ENCODE measurements around the gene KCNK3. TPM values are rescaled to one million over a fixed set of nuclear protein-coding genes. Genes with fewer than 3 reads are reported as not detected.

Gene KCNK3
- total RNA-seq, 1 experiment from 2014 or later: not detected

DNA sequence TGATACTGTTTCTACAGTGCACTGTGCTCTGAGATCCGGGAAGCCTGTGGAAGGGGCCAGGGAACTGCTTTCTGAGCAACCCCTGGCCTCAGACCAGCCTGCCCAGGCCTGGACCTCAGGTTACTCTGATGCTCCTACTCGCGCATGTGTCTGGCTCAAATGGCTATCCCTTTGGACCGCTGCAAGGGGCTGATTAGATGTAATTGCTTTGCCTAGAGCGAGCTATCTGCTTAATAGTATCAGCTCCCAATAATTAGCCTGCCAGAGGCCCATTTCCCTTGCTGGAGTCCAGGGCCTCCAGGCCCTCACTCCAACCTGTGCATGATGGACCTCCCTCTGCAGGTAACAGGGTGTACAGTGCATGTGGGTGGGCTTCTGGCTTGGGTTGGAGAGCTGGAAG lies 7.2 kb upstream of the KCNK3 start:
- Mint-ChIP-seq H3K4me1 (ENCODE audit: insufficient read depth, unreplicated experiment) (no peaks in the 10 kb centered on the region), H3K27me3 (ENCODE audit: insufficient read depth, unreplicated experiment) (peaks cover 58% of the 10 kb centered on the region), H3K27ac (ENCODE audit: low read depth, unreplicated experiment) (no peak overlapping the region), H3K9me3 (ENCODE audit: unreplicated experiment) (no peaks in the 10 kb centered on the region), H3K4me3 (ENCODE audit: unreplicated experiment) (no peak overlapping the region), H3K36me3 (ENCODE audit: insufficient read depth, unreplicated experiment) (no peaks in the 10 kb centered on the region)
- no peak for DNase-seq (ENCODE audit: unreplicated experiment)
- CTCF ChIA-PET: interaction anchor here (0.5 to 0.8 kb wide), 3 partner anchors 9 to 66 kb away, joined by 3 to 4 read pairs (median 3); no protein-coding TSS in a partner anchor
- no TSS peak for BruUV-seq (replicated peaks)
- POLR2A ChIA-PET: interaction anchor here (0.7 to 1.7 kb wide), 2 partner anchors 15 to 141 kb away, joined by 3 to 4 read pairs; no protein-coding TSS in a partner anchor
- intact Hi-C loops (cut with micrococcal nuclease): no loop called here
- TF ChIP-seq CTCF (IDR thresholded peaks at IDR 0.05; ENCODE audit: unreplicated experiment): no peak

DNA sequence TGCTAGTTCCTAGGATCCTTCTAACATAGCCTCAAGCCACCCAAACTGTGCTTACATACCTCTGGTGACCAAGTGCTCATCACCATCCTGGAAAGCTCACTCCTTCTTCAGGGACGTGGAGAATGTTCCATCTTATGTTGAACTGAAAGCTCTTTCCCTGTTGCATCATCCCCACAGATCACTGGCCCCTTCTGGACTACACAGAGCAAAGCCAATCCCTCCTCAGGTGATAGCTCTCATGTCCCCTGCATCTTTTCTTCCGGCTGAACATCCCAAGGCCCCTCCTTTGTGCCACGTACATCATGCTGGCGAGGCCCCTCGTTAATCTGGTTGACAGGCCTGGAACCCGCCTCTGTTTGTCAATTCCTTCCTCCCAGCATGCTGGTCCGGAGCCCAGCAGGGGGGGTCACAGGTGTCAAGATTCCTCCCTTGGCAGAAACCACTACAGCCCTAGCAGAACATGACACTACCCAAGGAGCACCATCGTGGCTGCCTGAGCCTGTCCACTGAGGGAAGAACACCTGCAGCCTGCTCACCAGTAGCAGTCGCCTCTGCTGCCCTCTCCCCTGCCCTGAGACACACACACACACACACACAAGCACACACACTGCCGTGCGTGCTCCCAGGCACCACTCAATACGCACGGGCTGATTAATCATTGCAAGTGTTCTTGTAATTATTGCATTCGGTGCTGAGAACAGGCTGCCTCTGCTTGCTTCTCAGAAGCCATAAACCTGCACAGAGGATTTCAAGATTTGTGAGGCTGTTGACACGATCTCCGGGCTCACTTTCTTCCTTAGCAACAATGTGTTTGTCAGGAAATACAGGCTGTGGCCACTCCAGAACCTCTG lies 6.3 kb upstream of the KCNK3 start:
- no peak overlapping the region for H3K27ac Mint-ChIP-seq (ENCODE audit: low read depth, unreplicated experiment)
- H3K4me3 Mint-ChIP-seq (ENCODE audit: unreplicated experiment): no peak overlapping the region
- H3K4me1 Mint-ChIP-seq (ENCODE audit: insufficient read depth, unreplicated experiment): no peaks in the 10 kb centered on the region
- no TSS peak for BruUV-seq (replicated peaks)
- POLR2A ChIA-PET: no interaction called here
- TF ChIP-seq CTCF (IDR thresholded peaks at IDR 0.05; ENCODE audit: unreplicated experiment): no peak
- no peaks in the 10 kb centered on the region for H3K36me3 Mint-ChIP-seq (ENCODE audit: insufficient read depth, unreplicated experiment)
- intact Hi-C loops (cut with micrococcal nuclease): no loop called here
- CTCF ChIA-PET: interaction anchor here (0.8 kb wide), 1 partner anchor 8 kb away, joined by 4 read pairs; no protein-coding TSS in a partner anchor
- peaks cover 66% of the 10 kb centered on the region for H3K27me3 Mint-ChIP-seq (ENCODE audit: insufficient read depth, unreplicated experiment)
- no peaks in the 10 kb centered on the region for H3K9me3 Mint-ChIP-seq (ENCODE audit: unreplicated experiment)
- no peak for DNase-seq (ENCODE audit: unreplicated experiment)

- CTCF ChIA-PET: no interaction called here
- peaks cover 70% of the 10 kb centered on the region for H3K27me3 Mint-ChIP-seq (ENCODE audit: insufficient read depth, unreplicated experiment)
These were observed 5.2 kb upstream of the KCNK3 start for GRCh38 chr2:26687328-26687727.

More at GRCh38 chr2:26687328-26687727, 5.2 kb upstream of the KCNK3 start:
- intact Hi-C loops (cut with micrococcal nuclease): no loop called here
- no peak overlapping the region for H3K27ac Mint-ChIP-seq (ENCODE audit: low read depth, unreplicated experiment)
- BruUV-seq (replicated peaks): no TSS peak
- no peaks in the 10 kb centered on the region for H3K36me3 Mint-ChIP-seq (ENCODE audit: insufficient read depth, unreplicated experiment)
- peaks cover 4% of the 10 kb centered on the region for H3K4me1 Mint-ChIP-seq (ENCODE audit: insufficient read depth, unreplicated experiment)
- no peaks in the 10 kb centered on the region for H3K9me3 Mint-ChIP-seq (ENCODE audit: unreplicated experiment)
- DNase-seq (ENCODE audit: unreplicated experiment): no peak
- POLR2A ChIA-PET: no interaction called here
- H3K4me3 Mint-ChIP-seq (ENCODE audit: unreplicated experiment): no peak overlapping the region
- no peak for TF ChIP-seq CTCF (IDR thresholded peaks at IDR 0.05; ENCODE audit: unreplicated experiment)

Measured in MCF 10A (cell line).